HCT116 (cell line): ENCODE data around the gene PXT1. TPM values are rescaled to one million over a fixed set of nuclear protein-coding genes. Genes with fewer than 3 reads are reported as not detected.

Experiments used
- ATAC-seq: fragments of 200-7000 bp; cut with Tn5 transposase; 2 replicates; pipeline ENCODE4 v1.9.1; 2020; ENCODE audit warnings: mild to moderate bottlenecking, moderate library complexity
- BruUV-seq: library from RNA; stranded (reverse); fragments of 400-500 nt; replicated peaks from 2 replicates; lab custom pipeline; 2021; lab: Mats Ljungman, UMichigan
- CTCF ChIA-PET: fragments of 300-600 bp; sonication (Branson Sonifier 250); formaldehyde crosslinking; loops from one replicate; lab custom pipeline; 2021; ENCODE audit warnings: antibody characterized with exemption; lab: Charles Lee
- POLR2A ChIA-PET: fragments of 300-600, 350-600 bp; sonication (Branson Sonifier 250); formaldehyde crosslinking; loops from one replicate; lab custom pipeline; 2021; ENCODE audit warnings: antibody characterized with exemption; lab: Charles Lee
- RAD21 ChIA-PET, 2 experiments: fragments of 300-600 bp; sonication (Branson Sonifier 250); formaldehyde crosslinking; loops; one replicate each; lab custom pipeline; 2023; ENCODE audit warnings: low total read pairs in 2 of 2; ENCODE audit not compliant: uncharacterized antibody in 2 of 2, unreplicated experiment in 2 of 2, low non-redundant PET in 1 of 2; lab: Charles Lee
- DNase-seq: peaks from one replicate; pipeline ENCODE4 v3.0.0-alpha.2; 2010; ENCODE audit warnings: low read depth, low spot score
- H2AFZ ChIP-seq: fragments of 200-600 bp; shearing (Covaris generic), sonication (generic); 2 replicates; pipeline ENCODE4 v1.6.1; 2017; ENCODE audit warnings: low read depth, mixed run types, mixed read lengths, antibody characterized with exemption, low read length; ENCODE audit not compliant: poor library complexity, severe bottlenecking
- H3K27ac ChIP-seq: 2 replicates; pipeline ENCODE4 v1.5.1; 2012; ENCODE audit warnings: low read depth, low read length
- H3K27me3 ChIP-seq: fragments of 200-600 bp; sonication (generic); 2 replicates; pipeline ENCODE4 v1.6.1; 2016; ENCODE audit warnings: mixed run types, low read length, mixed read lengths; ENCODE audit not compliant: insufficient read depth
- H3K36me3 ChIP-seq, 2 experiments: fragments of 200-500 bp in 1 of 2; fragments of 200-600 bp in 1 of 2; sonication (Bioruptor generic) in 1 of 2; sonication (generic) in 1 of 2; 2 replicates each; pipeline versions ENCODE4 v1.5.1 to v1.6.1; 2014 to 2016; ENCODE audit warnings: low read length in 2 of 2, inconsistent platforms in 1 of 2, mixed read lengths in 1 of 2, mixed run types in 1 of 2; ENCODE audit not compliant: insufficient read depth in 2 of 2, control insufficient read depth in 1 of 2
- H3K4me1 ChIP-seq, 2 experiments: fragments of 200-600 bp in 1 of 2; sonication (generic) in 1 of 2; 2 replicates each; pipeline versions ENCODE4 v1.5.1 to v1.6.1; 2012 to 2017; ENCODE audit warnings: low read length in 2 of 2, inconsistent platforms in 1 of 2, mild to moderate bottlenecking in 1 of 2, mixed read lengths in 1 of 2, mixed run types in 1 of 2, moderate library complexity in 1 of 2; ENCODE audit not compliant: insufficient read depth in 2 of 2, control insufficient read depth in 1 of 2
- H3K4me2 ChIP-seq: fragments of 200-600 bp; sonication (generic); 2 replicates; pipeline ENCODE4 v1.6.1; 2017; ENCODE audit warnings: mixed run types, low read length, mixed read lengths
- H3K4me3 ChIP-seq, 2 experiments: fragments of 200-600 bp in 1 of 2; sonication (generic) in 1 of 2; replicated peaks in 1 of 2; 2 replicates each; pipeline ENCODE4 v1.5.1; 2011 to 2016; ENCODE audit warnings: low read length in 2 of 2, control low read depth in 1 of 2, low read depth in 1 of 2, mild to moderate bottlenecking in 1 of 2, mixed read lengths in 1 of 2, mixed run types in 1 of 2
- H3K79me2 ChIP-seq: fragments of 200-600 bp; sonication (generic); 2 replicates; pipeline ENCODE4 v1.6.1; 2017; ENCODE audit warnings: mild to moderate bottlenecking, mixed run types, low read length, moderate library complexity, mixed read lengths; ENCODE audit not compliant: insufficient read depth
- H3K9ac ChIP-seq: fragments of 200-600 bp; sonication (generic); 2 replicates; pipeline ENCODE4 v1.6.1; 2016; ENCODE audit warnings: low read length, mixed read lengths
- H3K9me2 ChIP-seq: fragments of 200-600 bp; sonication (generic), shearing (Covaris generic); 2 replicates; pipeline ENCODE4 v1.6.1; 2017; ENCODE audit warnings: mixed run types, mild to moderate bottlenecking, moderate library complexity; ENCODE audit not compliant: insufficient read depth
- H3K9me3 ChIP-seq, 2 experiments: fragments of 200-500 bp in 1 of 2; fragments of 200-600 bp in 1 of 2; sonication (Bioruptor generic) in 1 of 2; sonication (generic) in 1 of 2; 2 replicates each; pipeline ENCODE4 v1.6.1; 2014 to 2017; ENCODE audit warnings: low read length in 2 of 2, mixed read lengths in 2 of 2, inconsistent platforms in 1 of 2, low read depth in 1 of 2, mild to moderate bottlenecking in 1 of 2, mixed run types in 1 of 2, moderate library complexity in 1 of 2; ENCODE audit not compliant: control insufficient read depth in 1 of 2, insufficient read depth in 1 of 2
- H4K20me1 ChIP-seq: fragments of 200-600 bp; sonication (generic), shearing (Covaris generic); 2 replicates; pipeline ENCODE4 v1.6.1; 2017; ENCODE audit warnings: mixed run types, mild to moderate bottlenecking, moderate library complexity; ENCODE audit not compliant: insufficient read depth
- CEBPB ChIP-seq: IDR thresholded peaks from 2 replicates; pipeline ENCODE4 v1.6.1; 2012; ENCODE audit warnings: low read depth
- EGR1 ChIP-seq: IDR thresholded peaks from 2 replicates; pipeline ENCODE4 v1.6.1; 2012; ENCODE audit warnings: low read depth
- RAD21 ChIP-seq: IDR thresholded peaks from 2 replicates; pipeline ENCODE4 v1.6.1; 2012; ENCODE audit warnings: low read depth, mild to moderate bottlenecking
- SIN3A ChIP-seq: IDR thresholded peaks from 2 replicates; pipeline ENCODE4 v1.6.1; 2012; ENCODE audit warnings: low read depth
- SRF ChIP-seq: IDR thresholded peaks from 2 replicates; pipeline ENCODE4 v1.6.1; 2012; ENCODE audit warnings: low read depth
- YY1 ChIP-seq: IDR thresholded peaks from 2 replicates; pipeline ENCODE4 v1.6.1; 2011; ENCODE audit warnings: low read length, low read depth, moderate library complexity, mild to moderate bottlenecking; ENCODE audit not compliant: insufficient replicate concordance; ENCODE audit errors: extremely low read depth
- ZNF274 ChIP-seq: fragments of 200-500 bp; sonication (Bioruptor generic); IDR thresholded peaks from 2 replicates; pipeline ENCODE4 v1.6.1; 2014; ENCODE audit warnings: mild to moderate bottlenecking, low read depth, low read length, inconsistent platforms
- intact Hi-C: fragments of 100-400 bp; cut with micrococcal nuclease; formaldehyde crosslinking; loops from 2 replicates; pipeline ENCODE4 v1.10.0; 2022
- total RNA-seq: library from RNA; stranded (reverse); gene quantifications from one replicate; pipeline ENCODE4 v1.2.1, GENCODE V29; 2021; ENCODE audit not compliant: unreplicated experiment
- TF ChIP-seq, protein P1 (sequence below), 3 experiments: fragments of 200-600 bp in 1 of 3; sonication (generic) in 1 of 3; IDR thresholded peaks in 2 of 3; conservative IDR thresholded peaks in 1 of 3; 2 replicates each; pipeline ENCODE4 v1.5.1; 2012 to 2017; ENCODE audit warnings: low read depth in 2 of 3, low read length in 2 of 3, antibody characterized with exemption in 1 of 3, borderline replicate concordance in 1 of 3, control low read depth in 1 of 3, mild to moderate bottlenecking in 1 of 3, mixed read lengths in 1 of 3, mixed run types in 1 of 3, moderate library complexity in 1 of 3; ENCODE audit not compliant: insufficient read depth in 1 of 3
- TF ChIP-seq, protein P2 (sequence below): IDR thresholded peaks from 2 replicates; pipeline ENCODE4 v1.6.1; 2012; ENCODE audit warnings: low read depth
- TF ChIP-seq, protein P3 (sequence below): IDR thresholded peaks from 2 replicates; pipeline ENCODE4 v1.6.1; 2012
- TF ChIP-seq, protein P4 (sequence below): IDR thresholded peaks from 2 replicates; pipeline ENCODE4 v1.6.1; 2012

Gene PXT1
- total RNA-seq, 1 experiment from 2014 or later = 0.17 TPM

DNA sequence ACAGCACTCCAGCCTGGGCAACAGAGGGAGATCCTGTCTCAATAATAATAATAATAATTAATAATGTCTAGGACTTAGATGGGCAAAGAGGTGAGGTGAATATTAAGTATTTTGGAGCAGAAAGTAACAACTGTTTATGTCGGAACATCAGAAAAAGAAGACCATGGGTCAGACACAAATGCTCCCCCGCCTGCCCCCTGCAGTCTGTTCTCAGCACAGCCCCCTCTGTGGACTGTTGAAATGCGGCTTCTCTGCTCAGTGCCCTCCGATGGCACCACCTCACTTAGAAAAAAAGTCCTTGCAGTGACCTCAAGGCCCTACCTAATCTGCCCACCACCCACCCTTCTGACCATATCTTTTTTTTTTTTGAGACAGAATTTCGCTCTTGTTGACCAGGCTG is 50.0 kb downstream of the PXT1 start:
- H3K9me2 ChIP-seq = no peaks in the 10 kb centered on the region
- H2AFZ ChIP-seq = no peak overlapping the region
- H3K27me3 ChIP-seq = no peaks in the 10 kb centered on the region
- CTCF ChIA-PET = no interaction called here
- H3K4me2 ChIP-seq = no peak overlapping the region
- BruUV-seq = no TSS peak
- POLR2A ChIA-PET = no interaction called here
- H3K9me3 ChIP-seq = no peaks in the 10 kb centered on the region
- no peak for DNase-seq
- intact Hi-C loops = no loop called here
- ATAC-seq = no peak
- H3K9ac ChIP-seq = no peak overlapping the region
- peaks cover 0 to 6% of the 10 kb centered on the region in 2 experiments; a peak in 1 of 4 replicates for H3K4me1 ChIP-seq
- no peaks in the 10 kb centered on the region for H3K79me2 ChIP-seq
- H4K20me1 ChIP-seq = no peaks in the 10 kb centered on the region
- no peaks in the 10 kb centered on the region for H3K36me3 ChIP-seq
- no peak overlapping the region for H3K27ac ChIP-seq
- RAD21 ChIA-PET = no interaction called here
- H3K4me3 ChIP-seq = no peak overlapping the region
- TF ChIP-seq, protein P1, sequence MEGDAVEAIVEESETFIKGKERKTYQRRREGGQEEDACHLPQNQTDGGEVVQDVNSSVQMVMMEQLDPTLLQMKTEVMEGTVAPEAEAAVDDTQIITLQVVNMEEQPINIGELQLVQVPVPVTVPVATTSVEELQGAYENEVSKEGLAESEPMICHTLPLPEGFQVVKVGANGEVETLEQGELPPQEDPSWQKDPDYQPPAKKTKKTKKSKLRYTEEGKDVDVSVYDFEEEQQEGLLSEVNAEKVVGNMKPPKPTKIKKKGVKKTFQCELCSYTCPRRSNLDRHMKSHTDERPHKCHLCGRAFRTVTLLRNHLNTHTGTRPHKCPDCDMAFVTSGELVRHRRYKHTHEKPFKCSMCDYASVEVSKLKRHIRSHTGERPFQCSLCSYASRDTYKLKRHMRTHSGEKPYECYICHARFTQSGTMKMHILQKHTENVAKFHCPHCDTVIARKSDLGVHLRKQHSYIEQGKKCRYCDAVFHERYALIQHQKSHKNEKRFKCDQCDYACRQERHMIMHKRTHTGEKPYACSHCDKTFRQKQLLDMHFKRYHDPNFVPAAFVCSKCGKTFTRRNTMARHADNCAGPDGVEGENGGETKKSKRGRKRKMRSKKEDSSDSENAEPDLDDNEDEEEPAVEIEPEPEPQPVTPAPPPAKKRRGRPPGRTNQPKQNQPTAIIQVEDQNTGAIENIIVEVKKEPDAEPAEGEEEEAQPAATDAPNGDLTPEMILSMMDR (IDR thresholded peaks at IDR 0.05 in 2 of 3, conservative IDR thresholded peaks at IDR 0.05 in 1 of 3; ENCODE audit: borderline replicate concordance in 1 of 3, insufficient read depth in 1 of 3, low read depth in 2 of 3, low read length in 2 of 3) = 0 out of 6 replicates have a peak, but pooled peaks of 1 of the 3 experiments have one; percentile 15
- TF ChIP-seq CEBPB = no peak

DNA sequence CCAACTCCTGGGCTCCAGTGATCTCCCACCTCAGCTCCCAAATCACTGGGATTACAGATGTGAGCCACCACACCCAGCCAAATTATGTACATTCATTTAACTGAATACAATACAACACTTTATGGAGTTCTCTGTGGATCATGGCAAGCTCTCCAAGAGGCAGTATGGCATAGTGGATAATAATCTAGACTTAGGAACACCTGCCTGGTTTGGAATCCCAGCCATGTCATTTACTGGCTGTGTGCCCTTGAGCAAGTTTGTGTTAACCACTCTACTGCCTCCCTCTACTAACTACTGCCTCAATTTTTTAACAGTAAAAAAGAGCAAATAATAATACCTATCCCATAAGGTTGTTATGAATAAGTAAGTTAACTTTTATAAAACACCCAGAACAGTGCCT is 53.3 kb downstream of the PXT1 start:
- ATAC-seq = no peak
- Histone ChIP-seq H3K27me3 (no peaks in the 10 kb centered on the region), H3K9me2 (no peaks in the 10 kb centered on the region), H3K79me2 (no peaks in the 10 kb centered on the region), H3K4me1 (peaks cover 0 to 20% of the 10 kb centered on the region in 2 experiments; a peak in 2 of 4 replicates), H3K27ac (no peak overlapping the region), H3K4me2 (no peak overlapping the region), H3K36me3 (no peaks in the 10 kb centered on the region), H3K9me3 (no peaks in the 10 kb centered on the region), H2AFZ (no peak overlapping the region), H3K9ac (no peak overlapping the region), H3K4me3 (no peak overlapping the region), H4K20me1 (no peaks in the 10 kb centered on the region)
- TF ChIP-seq, protein P2, sequence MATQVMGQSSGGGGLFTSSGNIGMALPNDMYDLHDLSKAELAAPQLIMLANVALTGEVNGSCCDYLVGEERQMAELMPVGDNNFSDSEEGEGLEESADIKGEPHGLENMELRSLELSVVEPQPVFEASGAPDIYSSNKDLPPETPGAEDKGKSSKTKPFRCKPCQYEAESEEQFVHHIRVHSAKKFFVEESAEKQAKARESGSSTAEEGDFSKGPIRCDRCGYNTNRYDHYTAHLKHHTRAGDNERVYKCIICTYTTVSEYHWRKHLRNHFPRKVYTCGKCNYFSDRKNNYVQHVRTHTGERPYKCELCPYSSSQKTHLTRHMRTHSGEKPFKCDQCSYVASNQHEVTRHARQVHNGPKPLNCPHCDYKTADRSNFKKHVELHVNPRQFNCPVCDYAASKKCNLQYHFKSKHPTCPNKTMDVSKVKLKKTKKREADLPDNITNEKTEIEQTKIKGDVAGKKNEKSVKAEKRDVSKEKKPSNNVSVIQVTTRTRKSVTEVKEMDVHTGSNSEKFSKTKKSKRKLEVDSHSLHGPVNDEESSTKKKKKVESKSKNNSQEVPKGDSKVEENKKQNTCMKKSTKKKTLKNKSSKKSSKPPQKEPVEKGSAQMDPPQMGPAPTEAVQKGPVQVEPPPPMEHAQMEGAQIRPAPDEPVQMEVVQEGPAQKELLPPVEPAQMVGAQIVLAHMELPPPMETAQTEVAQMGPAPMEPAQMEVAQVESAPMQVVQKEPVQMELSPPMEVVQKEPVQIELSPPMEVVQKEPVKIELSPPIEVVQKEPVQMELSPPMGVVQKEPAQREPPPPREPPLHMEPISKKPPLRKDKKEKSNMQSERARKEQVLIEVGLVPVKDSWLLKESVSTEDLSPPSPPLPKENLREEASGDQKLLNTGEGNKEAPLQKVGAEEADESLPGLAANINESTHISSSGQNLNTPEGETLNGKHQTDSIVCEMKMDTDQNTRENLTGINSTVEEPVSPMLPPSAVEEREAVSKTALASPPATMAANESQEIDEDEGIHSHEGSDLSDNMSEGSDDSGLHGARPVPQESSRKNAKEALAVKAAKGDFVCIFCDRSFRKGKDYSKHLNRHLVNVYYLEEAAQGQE = no peak
- TF ChIP-seq EGR1 (no peak), ZNF274 (no peak), RAD21 (no peak), SRF (no peak), YY1 (no peak), SIN3A (no peak)
- TF ChIP-seq, protein P3, sequence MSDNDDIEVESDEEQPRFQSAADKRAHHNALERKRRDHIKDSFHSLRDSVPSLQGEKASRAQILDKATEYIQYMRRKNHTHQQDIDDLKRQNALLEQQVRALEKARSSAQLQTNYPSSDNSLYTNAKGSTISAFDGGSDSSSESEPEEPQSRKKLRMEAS = no peak
- TF ChIP-seq, protein P4, sequence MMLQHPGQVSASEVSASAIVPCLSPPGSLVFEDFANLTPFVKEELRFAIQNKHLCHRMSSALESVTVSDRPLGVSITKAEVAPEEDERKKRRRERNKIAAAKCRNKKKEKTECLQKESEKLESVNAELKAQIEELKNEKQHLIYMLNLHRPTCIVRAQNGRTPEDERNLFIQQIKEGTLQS = no peak
- DNase-seq = no peak
- ChIA-PET POLR2A (no interaction called here), CTCF (no interaction called here), RAD21 (no interaction called here)
- no TSS peak for BruUV-seq
- intact Hi-C loops = no loop called here
